ENCODE results near the gene NPTXR. TPM values are rescaled to one million over a fixed set of nuclear protein-coding genes. Genes with fewer than 3 reads are reported as not detected.

NPTXR gene
- total and polyA plus RNA-seq, 4 donors = 6.1 to 21.9 (median 13.9) TPM

- intact Hi-C loops (cut with DNase I) = loop anchor here in 1 of 2 donors (5.0 kb wide), 1 partner anchor 64 kb away; no protein-coding TSS in a partner anchor
- 66 to 67% methylated on average over 14 of the region's 14 CpGs for WGBS, 2 donors
- H3K9me3 ChIP-seq (ENCODE audit: control insufficient read depth, low read length) = no peaks in the 10 kb centered on the region
- no peaks in the 10 kb centered on the region for H3K36me3 ChIP-seq (ENCODE audit: control insufficient read depth in 1 of 2, insufficient read depth in 2 of 2, low read length in 1 of 2)
- no peak overlapping the region for H3K4me3 ChIP-seq (ENCODE audit: low read length in 2 of 2)
- H3K4me1 ChIP-seq (ENCODE audit: control insufficient read depth in 1 of 2, insufficient read depth in 2 of 2, low read length in 2 of 2) = peaks cover 0 to 8% of the 10 kb centered on the region in 2 donors
- no peak for DNase-seq
- no peak for ATAC-seq (ENCODE audit: low FRiP score)
- H3K27me3 ChIP-seq (ENCODE audit: control insufficient read depth in 1 of 2, insufficient read depth in 2 of 2, low read length in 1 of 2) = no peaks in the 10 kb centered on the region
- no peak overlapping the region for H3K27ac ChIP-seq (ENCODE audit: low read depth in 1 of 2, low read length in 2 of 2)
These were observed 60.7 kb downstream of the NPTXR start for GRCh38 chr22:38783095-38783615.

- H3K27me3 ChIP-seq (ENCODE audit: control insufficient read depth in 1 of 2, insufficient read depth in 2 of 2, low read length in 1 of 2) = no peaks in the 10 kb centered on the region
- H3K4me3 ChIP-seq (ENCODE audit: low read length in 2 of 2) = no peak overlapping the region
- no peak overlapping the region for H3K27ac ChIP-seq (ENCODE audit: low read depth in 1 of 2, low read length in 2 of 2)
- no peaks in the 10 kb centered on the region for H3K9me3 ChIP-seq (ENCODE audit: control insufficient read depth, low read length)
- H3K4me1 ChIP-seq (ENCODE audit: control insufficient read depth in 1 of 2, insufficient read depth in 2 of 2, low read length in 2 of 2) = peaks cover 0 to 5% of the 10 kb centered on the region in 2 donors
- ATAC-seq (ENCODE audit: low FRiP score) (no peak), DNase-seq (no peak)
- no peaks in the 10 kb centered on the region for H3K36me3 ChIP-seq (ENCODE audit: control insufficient read depth in 1 of 2, insufficient read depth in 2 of 2, low read length in 1 of 2)
- WGBS, 2 donors = 57 to 61% methylated on average over 13 of the region's 13 CpGs
- intact Hi-C loops (cut with DNase I) = loop anchor here in 1 of 2 donors (5.0 kb wide), 1 partner anchor 65 kb away; no protein-coding TSS in a partner anchor
These were observed 61.3 kb downstream of the NPTXR start for GRCh38 chr22:38782402-38783094.

- Histone ChIP-seq H3K9me3 (ENCODE audit: control insufficient read depth, low read length) (no peaks in the 10 kb centered on the region), H3K36me3 (ENCODE audit: control insufficient read depth in 1 of 2, insufficient read depth in 2 of 2, low read length in 1 of 2) (no peaks in the 10 kb centered on the region), H3K27ac (ENCODE audit: low read depth in 1 of 2, low read length in 2 of 2) (no peak overlapping the region), H3K4me3 (ENCODE audit: low read length in 2 of 2) (no peak overlapping the region), H3K27me3 (ENCODE audit: control insufficient read depth in 1 of 2, insufficient read depth in 2 of 2, low read length in 1 of 2) (no peaks in the 10 kb centered on the region), H3K4me1 (ENCODE audit: control insufficient read depth in 1 of 2, insufficient read depth in 2 of 2, low read length in 2 of 2) (no peaks in the 10 kb centered on the region)
- ATAC-seq (ENCODE audit: low FRiP score) = no peak
- WGBS, 2 donors = 32 to 53% methylated on average over 10 to 13 of the region's 13 CpGs
- no peak for DNase-seq
- intact Hi-C loops (cut with DNase I) = loop anchor here in 1 of 2 donors (5.0 kb wide), 1 partner anchor 66 kb away; no protein-coding TSS in a partner anchor
These were observed 62.8 kb downstream of the NPTXR start for GRCh38 chr22:38781033-38781432.

GRCh38 chr22:38777087-38777671 lies 66.6 kb downstream of the NPTXR start:
- Histone ChIP-seq H3K4me1 (ENCODE audit: control insufficient read depth in 1 of 2, insufficient read depth in 2 of 2, low read length in 2 of 2) (no peaks in the 10 kb centered on the region), H3K9me3 (ENCODE audit: control insufficient read depth, low read length) (no peaks in the 10 kb centered on the region), H3K4me3 (ENCODE audit: low read length in 2 of 2) (no peak overlapping the region), H3K27me3 (ENCODE audit: control insufficient read depth in 1 of 2, insufficient read depth in 2 of 2, low read length in 1 of 2) (no peaks in the 10 kb centered on the region), H3K27ac (ENCODE audit: low read depth in 1 of 2, low read length in 2 of 2) (no peak overlapping the region), H3K36me3 (ENCODE audit: control insufficient read depth in 1 of 2, insufficient read depth in 2 of 2, low read length in 1 of 2) (no peaks in the 10 kb centered on the region)
- no peak for ATAC-seq (ENCODE audit: low FRiP score)
- intact Hi-C loops (cut with DNase I) = loop anchor here in 1 of 2 donors (10.0 kb wide), 2 partner anchors 228 to 348 kb away; no protein-coding TSS in a partner anchor
- 90 to 92% methylated on average over 27 of the region's 27 CpGs for WGBS, 2 donors
- no peak for DNase-seq

GRCh38 chr22:38776086-38776485 lies 67.7 kb downstream of the NPTXR start:
- ATAC-seq (ENCODE audit: low FRiP score) = no peak
- intact Hi-C loops (cut with DNase I) = loop anchor here in 1 of 2 donors (10.0 kb wide), 2 partner anchors 229 to 349 kb away; no protein-coding TSS in a partner anchor
- WGBS, 2 donors = 77 to 78% methylated on average over 6 of the region's 6 CpGs

GRCh38 chr22:38775656-38776055 lies 68.2 kb downstream of the NPTXR start:
- Histone ChIP-seq H3K4me1 (ENCODE audit: control insufficient read depth in 1 of 2, insufficient read depth in 2 of 2, low read length in 2 of 2) (no peaks in the 10 kb centered on the region), H3K27me3 (ENCODE audit: control insufficient read depth in 1 of 2, insufficient read depth in 2 of 2, low read length in 1 of 2) (no peaks in the 10 kb centered on the region), H3K27ac (ENCODE audit: low read depth in 1 of 2, low read length in 2 of 2) (no peak overlapping the region), H3K36me3 (ENCODE audit: control insufficient read depth in 1 of 2, insufficient read depth in 2 of 2, low read length in 1 of 2) (no peaks in the 10 kb centered on the region), H3K4me3 (ENCODE audit: low read length in 2 of 2) (no peak overlapping the region), H3K9me3 (ENCODE audit: control insufficient read depth, low read length) (no peaks in the 10 kb centered on the region)
- intact Hi-C loops (cut with DNase I) = loop anchor here in 1 of 2 donors (10.0 kb wide), 2 partner anchors 229 to 349 kb away; no protein-coding TSS in a partner anchor
- ATAC-seq (ENCODE audit: low FRiP score) = no peak
- DNase-seq = no peak
- 84 to 87% methylated on average over 13 of the region's 13 CpGs for WGBS, 2 donors

More at GRCh38 chr22:38776086-38776485, 67.7 kb downstream of the NPTXR start:
- Histone ChIP-seq H3K27me3 (ENCODE audit: control insufficient read depth in 1 of 2, insufficient read depth in 2 of 2, low read length in 1 of 2) (no peaks in the 10 kb centered on the region), H3K27ac (ENCODE audit: low read depth in 1 of 2, low read length in 2 of 2) (no peak overlapping the region), H3K4me3 (ENCODE audit: low read length in 2 of 2) (no peak overlapping the region), H3K9me3 (ENCODE audit: control insufficient read depth, low read length) (no peaks in the 10 kb centered on the region), H3K36me3 (ENCODE audit: control insufficient read depth in 1 of 2, insufficient read depth in 2 of 2, low read length in 1 of 2) (no peaks in the 10 kb centered on the region), H3K4me1 (ENCODE audit: control insufficient read depth in 1 of 2, insufficient read depth in 2 of 2, low read length in 2 of 2) (no peaks in the 10 kb centered on the region)
- no peak for DNase-seq

GRCh38 chr22:38774496-38775166 lies 69.2 kb downstream of the NPTXR start:
- H3K36me3 ChIP-seq (ENCODE audit: control insufficient read depth in 1 of 2, insufficient read depth in 2 of 2, low read length in 1 of 2) = no peaks in the 10 kb centered on the region
- no peaks in the 10 kb centered on the region for H3K27me3 ChIP-seq (ENCODE audit: control insufficient read depth in 1 of 2, insufficient read depth in 2 of 2, low read length in 1 of 2)
- no peak overlapping the region for H3K27ac ChIP-seq (ENCODE audit: low read depth in 1 of 2, low read length in 2 of 2)
- intact Hi-C loops (cut with DNase I) = loop anchor here in 1 of 2 donors (5.0 to 10.0 kb wide), 3 partner anchors 68 to 350 kb away; partner anchors contain the start of gene NPTXR
- no peak for DNase-seq
- no peaks in the 10 kb centered on the region for H3K4me1 ChIP-seq (ENCODE audit: control insufficient read depth in 1 of 2, insufficient read depth in 2 of 2, low read length in 2 of 2)
- WGBS, 2 donors = 81 to 84% methylated on average over 11 of the region's 11 CpGs
- H3K9me3 ChIP-seq (ENCODE audit: control insufficient read depth, low read length) = no peaks in the 10 kb centered on the region
- H3K4me3 ChIP-seq (ENCODE audit: low read length in 2 of 2) = no peak overlapping the region
- ATAC-seq (ENCODE audit: low FRiP score) = no peak

GRCh38 chr22:38773363-38773946 lies 70.4 kb downstream of the NPTXR start:
- Histone ChIP-seq H3K36me3 (ENCODE audit: control insufficient read depth in 1 of 2, insufficient read depth in 2 of 2, low read length in 1 of 2) (no peaks in the 10 kb centered on the region), H3K27ac (ENCODE audit: low read depth in 1 of 2, low read length in 2 of 2) (no peak overlapping the region), H3K9me3 (ENCODE audit: control insufficient read depth, low read length) (no peaks in the 10 kb centered on the region), H3K4me1 (ENCODE audit: control insufficient read depth in 1 of 2, insufficient read depth in 2 of 2, low read length in 2 of 2) (no peaks in the 10 kb centered on the region), H3K4me3 (ENCODE audit: low read length in 2 of 2) (no peak overlapping the region), H3K27me3 (ENCODE audit: control insufficient read depth in 1 of 2, insufficient read depth in 2 of 2, low read length in 1 of 2) (no peaks in the 10 kb centered on the region)
- 95 to 98% methylated on average over 4 of the region's 4 CpGs for WGBS, 2 donors
- ATAC-seq (ENCODE audit: low FRiP score) = no peak
- no peak for DNase-seq
- intact Hi-C loops (cut with DNase I) = loop anchor here in 1 of 2 donors (5.0 to 10.0 kb wide), 3 partner anchors 69 to 351 kb away; partner anchors contain the start of gene NPTXR
